Stimulated activated CD8-positive, alpha-beta memory T cell treated with anti-CD3 and anti-CD28 coated beads, Interleukin-7, amount 100 ng/mL, for 24 hours (primary cell): ENCODE data around the gene ARMH4.

Experiments
- DNase-seq: peaks from one replicate; pipeline ENCODE4 v3.0.0-alpha.2; 2020; ENCODE audit warnings: low read depth

Gene ARMH4

DNA sequence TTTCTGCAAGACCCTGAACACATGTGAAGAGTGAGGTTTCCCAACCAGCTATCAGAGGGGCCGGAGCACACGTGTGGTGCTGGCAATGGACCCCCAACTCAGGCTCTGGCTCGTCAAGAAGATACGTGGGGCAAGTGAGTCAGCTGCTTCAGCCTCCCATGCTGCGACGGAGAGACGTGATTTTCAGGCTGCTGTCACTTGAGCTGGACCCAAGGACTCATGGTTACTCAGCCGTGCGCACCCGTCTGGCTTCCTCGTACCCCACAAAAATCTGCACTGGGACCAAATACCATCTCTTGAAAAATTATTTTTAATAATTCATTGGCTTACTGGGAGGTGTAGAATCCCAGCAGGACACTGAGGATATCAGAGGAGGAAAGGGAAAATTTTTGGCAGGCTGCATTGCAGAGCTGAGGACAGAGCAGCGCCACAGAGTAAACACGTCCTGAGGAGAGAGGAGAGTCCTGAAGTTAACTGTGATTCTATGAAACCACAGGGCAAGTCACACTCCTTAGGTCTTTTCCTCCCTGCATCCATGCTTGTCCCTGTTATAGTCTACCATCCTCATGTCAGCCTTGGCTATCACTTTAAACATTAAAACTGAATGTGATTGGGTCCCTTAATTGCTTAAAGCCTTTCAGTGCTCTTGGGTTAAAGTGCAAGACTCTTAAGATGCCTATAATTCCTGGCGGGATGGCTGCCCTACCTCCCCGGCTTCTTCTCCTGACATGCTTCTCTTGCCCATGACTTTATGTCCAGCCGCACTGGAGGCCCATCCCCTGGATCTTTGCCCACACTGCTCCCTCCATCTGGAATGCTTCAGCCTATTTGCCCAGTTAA is 190.8 kb downstream of the ARMH4 start:
- no peak for DNase-seq

GRCh38 chr14:57957441-57957840 is 194.6 kb downstream of the ARMH4 start:
- no peak for DNase-seq
